Osteoblast (primary cell): ENCODE data around the gene CYP4F8. TPM values are rescaled to one million over a fixed set of nuclear protein-coding genes. Genes with fewer than 3 reads are reported as not detected.
"Not testable (repeated sequence)": the region's sequence is repeated elsewhere in the genome, so short reads cannot be mapped to it uniquely, and the experiment has no call there.

Experiments used
- DNase-seq: peaks from one replicate; pipeline ENCODE4 v3.0.0; 2011; ENCODE audit warnings: low spot score, mixed read lengths; ENCODE audit not compliant: insufficient read length; ENCODE audit errors: missing footprints
- H2AFZ ChIP-seq: 2 replicates; pipeline ENCODE4 v1.6.0; 2011; ENCODE audit warnings: mild to moderate bottlenecking, low read length
- H3K27ac ChIP-seq: 2 replicates; pipeline ENCODE4 v1.5.1; 2011; ENCODE audit warnings: mild to moderate bottlenecking, low read depth, low read length, moderate library complexity
- H3K27me3 ChIP-seq: 2 replicates; pipeline ENCODE4 v1.6.0; 2012; ENCODE audit warnings: mild to moderate bottlenecking, control low read depth, inconsistent platforms, low read length, moderate library complexity; ENCODE audit not compliant: insufficient read depth
- H3K36me3 ChIP-seq: 2 replicates; pipeline ENCODE4 v1.5.1; 2011; ENCODE audit warnings: mild to moderate bottlenecking, low read length, control low read depth, moderate library complexity; ENCODE audit not compliant: insufficient read depth
- H3K4me1 ChIP-seq: 2 replicates; pipeline ENCODE4 v1.5.1; 2011; ENCODE audit warnings: mild to moderate bottlenecking, low read length, control low read depth, moderate library complexity; ENCODE audit not compliant: insufficient read depth
- H3K4me2 ChIP-seq: 2 replicates; pipeline ENCODE4 v1.6.0; 2011; ENCODE audit warnings: mild to moderate bottlenecking, low read length; ENCODE audit not compliant: insufficient read depth
- H3K4me3 ChIP-seq: fragments of 200-600 bp; sonication (generic); 3 replicates; pipeline ENCODE4 v1.5.1; 2012; ENCODE audit warnings: mild to moderate bottlenecking, low read length, inconsistent platforms; ENCODE audit not compliant: insufficient read depth
- H3K79me2 ChIP-seq: 2 replicates; pipeline ENCODE4 v1.6.0; 2012; ENCODE audit warnings: mild to moderate bottlenecking, low read length, control low read depth, inconsistent platforms; ENCODE audit not compliant: insufficient read depth
- H3K9me3 ChIP-seq: 2 replicates; pipeline ENCODE4 v1.5.1; 2011; ENCODE audit warnings: low read depth, low read length, control low read depth
- H4K20me1 ChIP-seq: 2 replicates; pipeline ENCODE4 v1.6.0; 2012; ENCODE audit warnings: mild to moderate bottlenecking, low read length, control low read depth; ENCODE audit not compliant: insufficient read depth
- total RNA-seq: library from RNA; depleted of rRNA; stranded (reverse); fragments of >200 nt; gene quantifications from 2 replicates; pipeline ENCODE4 v1.2.3, GENCODE V29; 2012
- TF ChIP-seq, protein P1 (sequence below): IDR thresholded peaks from 2 replicates; pipeline ENCODE4 v1.5.1; 2011; ENCODE audit warnings: mild to moderate bottlenecking, low read depth, low read length, moderate library complexity; ENCODE audit errors: extremely low read depth

Gene CYP4F8
- total RNA-seq, 1 donor: not detected

DNA sequence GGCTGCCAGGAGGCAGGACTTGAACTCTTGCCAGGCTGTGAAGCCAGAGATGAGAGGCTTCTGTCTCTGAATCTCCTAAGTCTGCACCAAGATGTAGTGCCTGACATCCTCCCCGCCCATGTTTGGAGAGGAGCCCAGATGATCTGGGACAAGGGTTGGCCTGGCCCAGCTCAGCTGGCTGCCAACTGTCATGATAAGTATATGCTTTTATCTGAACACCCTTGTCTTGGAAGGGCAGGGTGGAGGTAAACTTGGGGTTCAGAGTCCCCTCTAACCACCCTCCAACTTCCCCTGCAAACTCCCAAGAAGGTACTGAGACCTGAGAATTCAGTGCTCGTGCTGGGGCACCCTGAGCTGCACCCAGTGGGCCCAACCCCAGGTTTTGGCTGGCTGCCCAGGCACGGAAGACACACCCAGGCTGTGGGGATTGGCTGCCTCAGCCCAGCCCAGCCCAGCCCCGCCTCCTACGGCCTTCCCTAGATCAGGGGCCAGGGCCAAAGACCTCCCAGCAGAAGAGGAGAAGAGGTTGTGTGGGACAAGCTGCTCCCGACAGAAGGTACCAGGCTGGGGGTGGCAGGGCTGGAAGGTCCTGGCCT lies 57.7 kb downstream of the CYP4F8 start, which contains the start of gene CYP4F12:
Gene CYP4F12, plus strand, starts transcription at position 508 of the 596 bp plus-strand sequence. CDS start 443 bp downstream, outside the sequence.
- H3K27ac ChIP-seq: no peak within 1 kb of the TSS
- H3K79me2 ChIP-seq: no peaks in the 10 kb centered on the region
- TF ChIP-seq, protein P1, sequence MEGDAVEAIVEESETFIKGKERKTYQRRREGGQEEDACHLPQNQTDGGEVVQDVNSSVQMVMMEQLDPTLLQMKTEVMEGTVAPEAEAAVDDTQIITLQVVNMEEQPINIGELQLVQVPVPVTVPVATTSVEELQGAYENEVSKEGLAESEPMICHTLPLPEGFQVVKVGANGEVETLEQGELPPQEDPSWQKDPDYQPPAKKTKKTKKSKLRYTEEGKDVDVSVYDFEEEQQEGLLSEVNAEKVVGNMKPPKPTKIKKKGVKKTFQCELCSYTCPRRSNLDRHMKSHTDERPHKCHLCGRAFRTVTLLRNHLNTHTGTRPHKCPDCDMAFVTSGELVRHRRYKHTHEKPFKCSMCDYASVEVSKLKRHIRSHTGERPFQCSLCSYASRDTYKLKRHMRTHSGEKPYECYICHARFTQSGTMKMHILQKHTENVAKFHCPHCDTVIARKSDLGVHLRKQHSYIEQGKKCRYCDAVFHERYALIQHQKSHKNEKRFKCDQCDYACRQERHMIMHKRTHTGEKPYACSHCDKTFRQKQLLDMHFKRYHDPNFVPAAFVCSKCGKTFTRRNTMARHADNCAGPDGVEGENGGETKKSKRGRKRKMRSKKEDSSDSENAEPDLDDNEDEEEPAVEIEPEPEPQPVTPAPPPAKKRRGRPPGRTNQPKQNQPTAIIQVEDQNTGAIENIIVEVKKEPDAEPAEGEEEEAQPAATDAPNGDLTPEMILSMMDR: no peak
- no peaks in the 10 kb centered on the region for H3K9me3 ChIP-seq
- H3K4me1 ChIP-seq: no peaks in the 10 kb centered on the region
- H2AFZ ChIP-seq: no peak within 1 kb of the TSS
- no peaks in the 10 kb centered on the region for H3K27me3 ChIP-seq
- no peak within 1 kb of the TSS for H3K4me3 ChIP-seq
- no peak within 1 kb of the TSS for H3K4me2 ChIP-seq
- peak; percentile 39 for DNase-seq
- no peaks in the 10 kb centered on the region for H3K36me3 ChIP-seq
- H4K20me1 ChIP-seq: no peaks in the 10 kb centered on the region

DNA sequence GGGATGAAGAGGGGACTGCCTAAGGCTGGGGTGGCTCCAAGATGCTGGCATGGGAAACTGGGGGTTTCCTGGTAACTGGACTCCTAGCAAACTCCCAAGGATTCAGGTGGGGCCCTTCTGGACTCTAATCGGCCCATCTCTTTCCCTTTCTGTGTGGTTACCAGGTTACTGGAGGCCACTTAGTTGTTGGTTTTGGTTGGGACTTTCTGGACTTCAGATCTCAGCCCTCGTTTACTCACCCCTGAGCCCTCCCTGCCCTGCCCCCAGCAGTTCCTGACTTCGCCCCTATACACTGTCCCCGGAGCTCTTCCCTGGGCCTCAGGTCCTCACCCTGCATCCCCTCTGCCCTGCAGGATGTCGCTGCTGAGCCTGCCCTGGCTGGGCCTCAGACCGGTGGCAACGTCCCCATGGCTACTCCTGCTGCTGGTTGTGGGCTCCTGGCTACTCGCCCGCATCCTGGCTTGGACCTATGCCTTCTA lies 58.2 kb downstream of the CYP4F8 start:
- Histone ChIP-seq H3K4me3 (no peak overlapping the region), H4K20me1 (no peaks in the 10 kb centered on the region), H3K27me3 (no peaks in the 10 kb centered on the region), H3K4me2 (no peak overlapping the region), H2AFZ (no peak overlapping the region), H3K36me3 (no peaks in the 10 kb centered on the region), H3K4me1 (no peaks in the 10 kb centered on the region), H3K9me3 (no peaks in the 10 kb centered on the region), H3K79me2 (no peaks in the 10 kb centered on the region), H3K27ac (no peak overlapping the region)
- TF ChIP-seq, protein P1: no peak
- DNase-seq: no peak

DNA sequence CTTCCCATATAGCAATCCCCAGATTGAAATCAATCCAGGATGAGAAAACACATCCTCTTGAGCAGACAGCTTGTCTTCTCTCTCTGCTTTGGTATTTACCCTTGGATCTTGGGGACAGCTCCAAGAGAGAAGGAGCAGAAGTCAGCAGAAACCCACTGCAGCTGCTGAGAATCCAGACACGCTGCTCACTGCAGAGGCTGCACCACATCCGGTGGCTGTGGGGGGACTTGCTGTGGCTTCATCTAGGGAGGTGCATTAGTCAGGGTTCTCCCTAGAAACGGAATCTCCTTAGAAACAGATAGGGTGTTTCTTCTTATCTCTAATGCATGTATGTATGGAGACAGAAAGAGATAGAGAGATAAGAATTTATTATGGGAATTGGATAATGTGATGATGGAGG lies 60.5 kb downstream of the CYP4F8 start:
- no peaks in the 10 kb centered on the region for H3K27me3 ChIP-seq
- no peaks in the 10 kb centered on the region for H3K9me3 ChIP-seq
- TF ChIP-seq, protein P1: no peak
- no peak overlapping the region for H3K4me3 ChIP-seq
- no peak overlapping the region for H3K4me2 ChIP-seq
- no peaks in the 10 kb centered on the region for H4K20me1 ChIP-seq
- no peak for DNase-seq
- no peaks in the 10 kb centered on the region for H3K36me3 ChIP-seq
- no peaks in the 10 kb centered on the region for H3K79me2 ChIP-seq
- H3K4me1 ChIP-seq: no peaks in the 10 kb centered on the region
- no peak overlapping the region for H2AFZ ChIP-seq
- H3K27ac ChIP-seq: no peak overlapping the region

DNA sequence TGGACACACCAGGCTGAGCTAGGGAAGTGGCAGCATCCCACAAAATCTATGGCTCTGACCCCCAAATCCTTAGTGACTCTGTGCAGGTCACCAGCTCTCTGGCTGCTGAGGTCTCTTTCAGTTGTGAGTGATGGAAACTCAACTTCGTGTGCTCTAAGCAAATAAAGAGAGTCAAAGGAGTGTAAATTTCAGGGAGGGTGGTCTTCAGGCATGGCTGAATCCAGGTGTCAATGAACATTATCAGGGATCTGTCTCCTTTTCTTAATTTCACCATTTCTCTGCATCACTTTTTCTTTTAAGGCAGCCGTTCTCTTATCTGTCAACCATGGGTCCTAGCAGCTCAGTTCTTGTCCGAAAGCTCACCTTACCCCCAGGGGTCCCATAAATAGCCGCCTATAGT lies 64.1 kb downstream of the CYP4F8 start:
- DNase-seq: no peak
- Histone ChIP-seq H4K20me1 (no peaks in the 10 kb centered on the region), H3K36me3 (no peaks in the 10 kb centered on the region), H3K9me3 (no peaks in the 10 kb centered on the region), H3K79me2 (no peaks in the 10 kb centered on the region), H3K4me1 (no peaks in the 10 kb centered on the region), H3K27me3 (no peaks in the 10 kb centered on the region), H3K27ac (no peak overlapping the region), H2AFZ (no peak overlapping the region), H3K4me3 (no peak overlapping the region), H3K4me2 (no peak overlapping the region)
- TF ChIP-seq, protein P1: no peak

DNA sequence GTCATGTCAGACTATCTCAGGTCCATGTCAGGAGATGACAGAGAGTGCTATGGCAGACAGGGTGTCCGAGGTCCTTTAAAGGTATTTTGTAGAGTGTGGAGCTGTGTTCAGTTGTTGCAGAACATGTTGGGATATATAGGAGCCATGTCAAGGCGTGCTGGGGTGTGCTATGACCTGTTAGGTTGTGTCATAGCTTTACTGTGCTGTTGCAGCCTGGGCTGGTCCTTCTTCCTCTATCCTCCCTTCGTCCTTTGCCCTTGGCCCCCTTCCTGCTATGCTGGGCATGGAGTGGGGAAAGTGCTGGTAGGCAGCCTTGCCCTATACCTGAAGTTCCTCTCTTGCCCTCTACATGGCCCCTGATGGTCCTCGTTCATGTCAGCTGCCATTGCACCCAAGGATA lies 64.8 kb downstream of the CYP4F8 start:
- H2AFZ ChIP-seq: not testable (repeated sequence)

More for the DNA sequence above, 64.8 kb downstream of the CYP4F8 start:
- H3K27me3 ChIP-seq, H3K4me2 ChIP-seq, H3K79me2 ChIP-seq, H3K9me3 ChIP-seq, H3K27ac ChIP-seq, H4K20me1 ChIP-seq, DNase-seq, H3K4me1 ChIP-seq, H3K4me3 ChIP-seq, H3K36me3 ChIP-seq: not testable (repeated sequence)
